OCI-LY7 (cell line): ENCODE data around the gene PKHD1. TPM values are rescaled to one million over a fixed set of nuclear protein-coding genes. Genes with fewer than 3 reads are reported as not detected.

Source experiments
- BruUV-seq: library from RNA; stranded (reverse); fragments of 400-500 nt; replicated peaks from 2 replicates; lab custom pipeline; 2021; lab: Mats Ljungman, UMichigan
- CTCF ChIA-PET: fragments of 300-600 bp; sonication (Branson Sonifier 250); formaldehyde crosslinking; loops from one replicate; lab custom pipeline; 2022; ENCODE audit warnings: antibody characterized with exemption; ENCODE audit not compliant: unreplicated experiment; lab: Charles Lee
- POLR2A ChIA-PET: fragments of 300-600 bp; sonication (Branson Sonifier 250); formaldehyde crosslinking; loops from one replicate; lab custom pipeline; 2022; ENCODE audit warnings: antibody characterized with exemption; lab: Charles Lee
- DNase-seq: peaks from one replicate; pipeline ENCODE4 v3.0.0-alpha.2; 2015; ENCODE audit warnings: low spot score
- H2AFZ ChIP-seq: fragments of 200-600 bp; sonication (generic), shearing (Covaris generic); 2 replicates; pipeline ENCODE4 v1.6.1; 2014; ENCODE audit warnings: mild to moderate bottlenecking, antibody characterized with exemption, low read length, moderate library complexity
- H3K27ac ChIP-seq: fragments of 200-600 bp; sonication (generic); 2 replicates; pipeline ENCODE4 v1.5.1; 2014; ENCODE audit warnings: mixed run types, low read depth, mild to moderate bottlenecking, moderate library complexity, low read length, inconsistent platforms; ENCODE audit not compliant: poor library complexity, severe bottlenecking
- H3K36me3 ChIP-seq: fragments of 200-600 bp; sonication (generic); 2 replicates; pipeline ENCODE4 v1.6.1; 2014; ENCODE audit warnings: mild to moderate bottlenecking, antibody characterized with exemption, low read length, moderate library complexity, mixed read lengths; ENCODE audit not compliant: insufficient read depth
- H3K4me1 ChIP-seq: fragments of 200-600 bp; sonication (generic); 2 replicates; pipeline ENCODE4 v1.5.1; 2014; ENCODE audit warnings: mild to moderate bottlenecking, low read length; ENCODE audit not compliant: insufficient read depth, poor library complexity, severe bottlenecking
- H3K4me2 ChIP-seq: fragments of 200-600 bp; sonication (generic); 2 replicates; pipeline ENCODE4 v1.6.1; 2014; ENCODE audit warnings: mild to moderate bottlenecking, low read length
- H3K4me3 ChIP-seq: fragments of 200-600 bp; sonication (generic); 2 replicates; pipeline ENCODE4 v1.5.1; 2014; ENCODE audit warnings: mild to moderate bottlenecking, low read depth, low read length; ENCODE audit not compliant: poor library complexity, severe bottlenecking
- H3K79me2 ChIP-seq: fragments of 200-600 bp; sonication (generic); 2 replicates; pipeline ENCODE4 v1.6.1; 2016; ENCODE audit warnings: low read depth, mild to moderate bottlenecking, low read length, moderate library complexity, mixed read lengths; ENCODE audit not compliant: insufficient read depth
- H3K9me2 ChIP-seq: fragments of 200-600 bp; sonication (generic); 2 replicates; pipeline ENCODE4 v1.6.1; 2016; ENCODE audit warnings: mild to moderate bottlenecking, low read length, mixed read lengths; ENCODE audit not compliant: insufficient read depth
- H3K9me3 ChIP-seq: fragments of 200-600 bp; sonication (generic); 2 replicates; pipeline ENCODE4 v1.6.1; 2014; ENCODE audit warnings: mild to moderate bottlenecking, mixed run types, low read length, mixed read lengths
- H4K20me1 ChIP-seq: fragments of 200-600 bp; sonication (generic); 2 replicates; pipeline ENCODE4 v1.6.1; 2014; ENCODE audit warnings: mild to moderate bottlenecking, antibody characterized with exemption, low read length, moderate library complexity, mixed read lengths; ENCODE audit not compliant: insufficient read depth
- CTCF ChIP-seq: fragments of 200-600 bp; sonication (generic); conservative IDR thresholded peaks from 2 replicates; pipeline ENCODE4 v1.5.1; 2014; ENCODE audit warnings: mild to moderate bottlenecking, antibody characterized with exemption, low read length, moderate library complexity, mixed read lengths
- EZH2phosphoT487 ChIP-seq: fragments of 200-600 bp; sonication (generic); IDR thresholded peaks from 2 replicates; pipeline ENCODE4 v1.6.1; 2018; ENCODE audit warnings: low read depth, borderline replicate concordance, mild to moderate bottlenecking, mixed run types, antibody characterized with exemption, low read length, moderate library complexity, mixed read lengths
- intact Hi-C: fragments of 100-400 bp; cut with micrococcal nuclease; formaldehyde crosslinking; loops from one replicate; pipeline ENCODE4 v1.10.0; 2022; ENCODE audit not compliant: unreplicated experiment
- total RNA-seq, 2 experiments: library from RNA; depleted of rRNA in 1 of 2; stranded (reverse); fragments of >200 nt in 1 of 2; shearing (Covaris generic) in 1 of 2; gene quantifications; 2 replicates each; pipeline ENCODE4 v1.2.3, GENCODE V29; 2014 to 2022

The PKHD1 gene
- total RNA-seq, 2 experiments from 2014 or later: not detected

GRCh38 chr6:51702851-51703250 is 384.6 kb downstream of the PKHD1 start:
- Histone ChIP-seq H3K4me1 (no peaks in the 10 kb centered on the region), H3K9me2 (no peaks in the 10 kb centered on the region), H3K36me3 (no peaks in the 10 kb centered on the region), H3K27ac (no peak overlapping the region), H4K20me1 (no peaks in the 10 kb centered on the region), H3K79me2 (no peaks in the 10 kb centered on the region), H3K4me3 (no peak overlapping the region), H2AFZ (no peak overlapping the region), H3K9me3 (no peaks in the 10 kb centered on the region), H3K4me2 (no peak overlapping the region)
- ChIA-PET POLR2A (interaction anchor here (0.6 to 0.7 kb wide), 3 partner anchors 202 to 1231 kb away, joined by 3 to 5 read pairs (median 4); no protein-coding TSS in a partner anchor), CTCF (no interaction called here)
- BruUV-seq: no TSS peak
- no peak for DNase-seq
- TF ChIP-seq CTCF (no peak), EZH2phosphoT487 (no peak)
- intact Hi-C loops: no loop called here

GRCh38 chr6:51684603-51685002 is 402.8 kb downstream of the PKHD1 start:
- no peaks in the 10 kb centered on the region for H3K4me1 ChIP-seq
- intact Hi-C loops: no loop called here
- TF ChIP-seq EZH2phosphoT487 (no peak), CTCF (no peak)
- H3K27ac ChIP-seq: no peak overlapping the region
- H3K4me2 ChIP-seq: no peak overlapping the region
- no peaks in the 10 kb centered on the region for H3K79me2 ChIP-seq
- H3K36me3 ChIP-seq: no peaks in the 10 kb centered on the region
- ChIA-PET CTCF (no interaction called here), POLR2A (no interaction called here)
- no peaks in the 10 kb centered on the region for H4K20me1 ChIP-seq
- DNase-seq: no peak
- no peak overlapping the region for H3K4me3 ChIP-seq
- no peaks in the 10 kb centered on the region for H3K9me2 ChIP-seq
- H2AFZ ChIP-seq: no peak overlapping the region
- H3K9me3 ChIP-seq: no peaks in the 10 kb centered on the region
- BruUV-seq: no TSS peak

- Histone ChIP-seq H4K20me1 (no peaks in the 10 kb centered on the region), H3K9me2 (no peaks in the 10 kb centered on the region), H3K4me2 (no peak overlapping the region), H2AFZ (no peak overlapping the region), H3K27ac (no peak overlapping the region), H3K4me1 (no peaks in the 10 kb centered on the region), H3K36me3 (no peaks in the 10 kb centered on the region), H3K9me3 (no peaks in the 10 kb centered on the region), H3K79me2 (no peaks in the 10 kb centered on the region), H3K4me3 (no peak overlapping the region)
- TF ChIP-seq EZH2phosphoT487 (no peak), CTCF (no peak)
- POLR2A ChIA-PET: no interaction called here
- no TSS peak for BruUV-seq
- CTCF ChIA-PET: no interaction called here
- no peak for DNase-seq
- intact Hi-C loops: no loop called here
These were observed 403.4 kb downstream of the PKHD1 start for GRCh38 chr6:51684038-51684437.
